ENCODE data around the gene TLL1. TPM values are rescaled to one million over a fixed set of nuclear protein-coding genes. Genes with fewer than 3 reads are reported as not detected.

Gene TLL1
- total and polyA plus RNA-seq, 7 experiments from 2014 or later = not detected

DNA sequence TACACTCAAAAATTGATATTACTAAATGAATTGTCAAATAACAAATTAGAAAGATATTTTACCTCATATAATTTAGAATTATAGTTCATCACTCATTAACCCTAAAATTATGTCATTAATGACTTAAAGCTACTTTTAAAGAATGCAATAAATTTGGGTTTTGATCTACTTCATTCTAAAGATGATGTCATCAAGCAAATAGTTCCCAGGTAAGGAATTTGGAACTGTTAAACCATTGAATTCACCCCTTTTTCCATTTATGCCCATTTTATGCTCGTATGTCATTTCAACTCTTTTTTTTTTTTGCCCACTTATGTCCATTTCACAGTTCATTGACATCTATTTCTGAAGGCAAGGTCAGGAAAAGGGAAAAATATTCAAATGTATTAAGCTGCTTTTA is 135.5 kb downstream of the TLL1 start:
- no peak for ATAC-seq
- Histone ChIP-seq H3K36me3 (ENCODE audit: control insufficient read depth in 2 of 3, insufficient read depth in 3 of 3, low read length in 3 of 3) (no peaks in the 10 kb centered on the region), H3K27ac (ENCODE audit: low read depth, low read length) (no peak overlapping the region), H3K4me3 (ENCODE audit: low read length) (no peak overlapping the region), H3K27me3 (ENCODE audit: control insufficient read depth in 2 of 2, insufficient read depth in 2 of 2, low read length in 2 of 2) (no peaks in the 10 kb centered on the region), H3K9me3 (ENCODE audit: control insufficient read depth in 2 of 3, low read length in 3 of 3) (no peaks in the 10 kb centered on the region), H3K4me1 (ENCODE audit: control insufficient read depth in 2 of 2, insufficient read depth in 2 of 2, low read length in 2 of 2) (no peaks in the 10 kb centered on the region)
- DNase-seq = no peak
- Mint-ChIP-seq H3K27ac (no peak overlapping the region), H3K4me1 (no peaks in the 10 kb centered on the region), H3K36me3 (no peaks in the 10 kb centered on the region), H3K4me3 (no peak overlapping the region), H3K9me3 (peaks cover 0 to 7% (median 0%) of the 10 kb centered on the region in 11 donors), H3K27me3 (no peaks in the 10 kb centered on the region)
- POLR2A ChIA-PET = no interaction called here
- CTCF ChIA-PET = no interaction called here
- intact Hi-C loops (cut with micrococcal nuclease) = no loop called here

DNA sequence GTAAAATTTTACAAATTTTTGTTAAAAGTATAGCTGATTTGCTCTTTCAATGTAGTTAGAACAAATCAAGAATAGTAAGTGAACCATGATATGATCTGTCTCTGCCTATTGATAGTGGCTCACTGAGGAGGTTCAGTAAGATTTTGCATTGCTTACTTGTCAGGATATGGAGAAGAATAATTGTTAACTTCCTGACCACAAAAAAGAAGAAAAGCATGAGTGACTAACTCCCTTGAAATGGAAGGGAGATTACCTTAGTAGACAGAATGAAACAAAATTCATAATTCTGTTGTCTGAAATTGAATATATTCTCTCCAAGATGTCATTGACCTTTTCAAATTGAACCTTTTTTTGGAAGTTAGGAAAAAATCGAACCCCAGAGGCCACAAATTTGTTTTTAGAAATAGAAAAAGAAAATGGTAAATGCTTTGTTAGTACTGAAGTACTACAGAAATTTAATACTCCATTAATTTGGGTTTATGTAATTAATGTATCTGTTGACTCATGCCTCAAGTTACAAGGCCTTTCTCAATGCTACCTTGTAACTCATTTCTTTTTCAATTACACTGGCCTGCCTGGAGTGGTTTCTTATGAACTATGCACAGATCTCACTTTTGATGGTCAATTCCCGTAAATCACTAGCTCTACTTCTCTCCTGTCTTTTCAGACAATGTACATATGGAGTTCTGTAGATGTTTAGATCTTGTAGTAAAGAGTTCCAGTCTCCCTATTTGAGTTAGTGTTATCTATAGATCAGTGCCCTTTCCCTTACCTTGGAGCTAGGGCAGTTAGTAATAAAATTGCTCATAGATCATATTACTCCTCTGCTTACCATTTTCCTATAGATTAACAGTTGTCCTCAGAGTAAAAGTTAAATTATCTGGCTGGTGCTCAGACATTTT is 139.3 kb downstream of the TLL1 start:
- Mint-ChIP-seq H3K36me3 (no peaks in the 10 kb centered on the region), H3K4me3 (no peak overlapping the region), H3K9me3 (peaks cover 0 to 7% (median 0%) of the 10 kb centered on the region in 11 donors), H3K27me3 (no peaks in the 10 kb centered on the region), H3K4me1 (no peaks in the 10 kb centered on the region), H3K27ac (no peak overlapping the region)
- no peak overlapping the region for H3K27ac ChIP-seq (ENCODE audit: low read depth, low read length)
- H3K4me3 ChIP-seq (ENCODE audit: low read length) = no peak overlapping the region
- H3K9me3 ChIP-seq (ENCODE audit: control insufficient read depth in 2 of 3, low read length in 3 of 3) = no peaks in the 10 kb centered on the region
- ChIA-PET CTCF (no interaction called here), POLR2A (no interaction called here)
- intact Hi-C loops (cut with micrococcal nuclease) = no loop called here
- no peak for ATAC-seq
- H3K4me1 ChIP-seq (ENCODE audit: control insufficient read depth in 2 of 2, insufficient read depth in 2 of 2, low read length in 2 of 2) = no peaks in the 10 kb centered on the region
- no peaks in the 10 kb centered on the region for H3K36me3 ChIP-seq (ENCODE audit: control insufficient read depth in 2 of 3, insufficient read depth in 3 of 3, low read length in 3 of 3)
- no peaks in the 10 kb centered on the region for H3K27me3 ChIP-seq (ENCODE audit: control insufficient read depth in 2 of 2, insufficient read depth in 2 of 2, low read length in 2 of 2)
- no peak for DNase-seq

DNA sequence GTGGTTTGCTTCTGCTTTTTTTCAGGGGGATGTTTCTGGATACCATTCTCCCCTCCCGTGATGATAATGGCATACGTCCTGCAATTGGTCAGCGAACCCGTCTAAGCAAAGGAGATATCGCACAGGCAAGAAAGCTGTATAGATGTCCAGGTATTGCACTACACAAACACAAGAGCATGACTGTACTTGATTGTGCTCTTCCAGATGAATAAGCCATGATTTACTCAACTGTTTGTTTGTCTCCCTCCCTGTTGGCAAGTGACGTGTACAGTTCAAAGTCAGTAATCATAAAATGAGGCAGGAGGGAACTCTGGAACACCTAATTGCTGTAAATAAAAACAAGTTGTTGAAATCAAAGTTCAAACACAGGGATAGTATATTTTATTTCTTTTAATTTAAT is 141.4 kb downstream of the TLL1 start:
- Histone ChIP-seq H3K4me3 (ENCODE audit: low read length) (no peak overlapping the region), H3K36me3 (ENCODE audit: control insufficient read depth in 2 of 3, insufficient read depth in 3 of 3, low read length in 3 of 3) (no peaks in the 10 kb centered on the region), H3K4me1 (ENCODE audit: control insufficient read depth in 2 of 2, insufficient read depth in 2 of 2, low read length in 2 of 2) (no peaks in the 10 kb centered on the region), H3K27me3 (ENCODE audit: control insufficient read depth in 2 of 2, insufficient read depth in 2 of 2, low read length in 2 of 2) (no peaks in the 10 kb centered on the region), H3K9me3 (ENCODE audit: control insufficient read depth in 2 of 3, low read length in 3 of 3) (no peaks in the 10 kb centered on the region), H3K27ac (ENCODE audit: low read depth, low read length) (no peak overlapping the region)
- ChIA-PET POLR2A (no interaction called here), CTCF (no interaction called here)
- intact Hi-C loops (cut with micrococcal nuclease) = no loop called here
- Mint-ChIP-seq H3K36me3 (no peaks in the 10 kb centered on the region), H3K4me1 (no peaks in the 10 kb centered on the region), H3K27me3 (no peaks in the 10 kb centered on the region), H3K9me3 (peaks cover 0 to 7% (median 0%) of the 10 kb centered on the region in 11 donors), H3K4me3 (no peak overlapping the region), H3K27ac (no peak overlapping the region)
- ATAC-seq = no peak
- DNase-seq = no peak

DNA sequence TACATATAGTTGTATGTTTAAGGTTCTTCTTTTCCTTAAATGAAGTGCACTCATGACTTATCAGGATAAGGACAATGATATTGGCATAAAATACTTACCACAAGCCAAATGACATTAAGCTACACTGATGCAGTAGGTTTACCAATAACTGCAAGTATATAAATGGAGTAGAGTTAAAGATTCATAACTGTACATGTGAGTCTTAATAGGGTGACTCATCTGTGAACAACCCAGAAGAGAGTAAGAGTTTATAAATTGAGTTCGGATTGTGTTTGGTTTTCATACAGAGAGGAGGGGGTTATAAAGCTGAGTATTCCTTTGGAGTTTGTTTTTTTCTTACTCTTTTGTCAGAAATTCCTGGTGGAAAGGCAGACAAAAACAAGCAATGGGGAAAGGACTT is 144.8 kb downstream of the TLL1 start:
- no peak overlapping the region for H3K27ac ChIP-seq (ENCODE audit: low read depth, low read length)
- H3K27ac Mint-ChIP-seq = no peak overlapping the region
- CTCF ChIA-PET = no interaction called here

DNA sequence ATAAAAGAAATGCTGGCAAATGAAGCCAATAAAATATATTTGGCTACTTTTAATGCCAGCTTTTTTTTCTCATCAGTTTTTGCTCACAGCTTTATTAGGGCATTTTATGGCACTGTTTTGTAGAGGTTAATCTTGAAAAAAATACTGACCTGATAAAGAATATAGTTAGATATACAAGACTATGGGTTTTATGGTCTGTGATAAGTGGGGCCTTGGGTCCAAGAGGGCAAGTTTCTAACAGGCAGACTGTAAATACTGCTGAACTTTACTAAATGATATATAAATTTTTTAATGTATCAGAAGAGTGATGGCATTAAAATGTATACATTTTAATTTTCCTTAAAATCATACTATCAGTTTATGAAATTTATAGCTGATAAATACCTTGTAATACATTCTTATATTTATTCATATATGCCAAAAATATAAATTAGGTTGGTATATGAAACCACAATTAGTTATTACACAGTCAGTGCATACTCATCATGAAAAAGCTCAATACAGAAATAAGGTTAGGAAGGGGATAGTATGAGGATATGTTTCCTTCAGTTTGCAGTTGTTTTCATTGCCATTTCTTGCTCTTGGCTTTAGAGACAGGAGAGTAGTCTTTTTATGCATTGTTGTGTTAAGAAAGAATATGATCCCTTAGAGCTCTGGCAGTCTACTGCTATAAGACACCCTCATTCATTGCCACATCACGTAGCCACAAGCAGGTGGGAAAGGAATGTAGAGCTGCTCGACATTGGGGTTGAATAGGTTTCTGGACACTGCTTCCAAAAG is 146.6 kb downstream of the TLL1 start:
- Mint-ChIP-seq H3K27me3 (no peaks in the 10 kb centered on the region), H3K27ac (no peak overlapping the region), H3K4me1 (no peaks in the 10 kb centered on the region), H3K4me3 (no peak overlapping the region), H3K9me3 (peaks cover 0 to 4% (median 0%) of the 10 kb centered on the region in 11 donors), H3K36me3 (no peaks in the 10 kb centered on the region)
- no peaks in the 10 kb centered on the region for H3K4me1 ChIP-seq (ENCODE audit: control insufficient read depth in 2 of 2, insufficient read depth in 2 of 2, low read length in 2 of 2)
- CTCF ChIA-PET = no interaction called here
- H3K27me3 ChIP-seq (ENCODE audit: control insufficient read depth in 2 of 2, insufficient read depth in 2 of 2, low read length in 2 of 2) = no peaks in the 10 kb centered on the region
- no peaks in the 10 kb centered on the region for H3K36me3 ChIP-seq (ENCODE audit: control insufficient read depth in 2 of 3, insufficient read depth in 3 of 3, low read length in 3 of 3)
- H3K9me3 ChIP-seq (ENCODE audit: control insufficient read depth in 2 of 3, low read length in 3 of 3) = no peaks in the 10 kb centered on the region
- intact Hi-C loops (cut with micrococcal nuclease) = no loop called here
- ATAC-seq (no peak), DNase-seq (no peak)
- no peak overlapping the region for H3K4me3 ChIP-seq (ENCODE audit: low read length)
- H3K27ac ChIP-seq (ENCODE audit: low read depth, low read length) = no peak overlapping the region
- POLR2A ChIA-PET = no interaction called here

More for the DNA sequence above, 144.8 kb downstream of the TLL1 start:
- Histone ChIP-seq H3K36me3 (ENCODE audit: control insufficient read depth in 2 of 3, insufficient read depth in 3 of 3, low read length in 3 of 3) (no peaks in the 10 kb centered on the region), H3K9me3 (ENCODE audit: control insufficient read depth in 2 of 3, low read length in 3 of 3) (no peaks in the 10 kb centered on the region), H3K4me1 (ENCODE audit: control insufficient read depth in 2 of 2, insufficient read depth in 2 of 2, low read length in 2 of 2) (no peaks in the 10 kb centered on the region), H3K27me3 (ENCODE audit: control insufficient read depth in 2 of 2, insufficient read depth in 2 of 2, low read length in 2 of 2) (no peaks in the 10 kb centered on the region), H3K4me3 (ENCODE audit: low read length) (no peak overlapping the region)
- Mint-ChIP-seq H3K4me3 (no peak overlapping the region), H3K9me3 (peaks cover 0 to 4% (median 0%) of the 10 kb centered on the region in 11 donors), H3K36me3 (no peaks in the 10 kb centered on the region), H3K4me1 (no peaks in the 10 kb centered on the region), H3K27me3 (no peaks in the 10 kb centered on the region)
- POLR2A ChIA-PET = no interaction called here
- DNase-seq = no peak
- intact Hi-C loops (cut with micrococcal nuclease) = no loop called here
- ATAC-seq = no peak

DNA sequence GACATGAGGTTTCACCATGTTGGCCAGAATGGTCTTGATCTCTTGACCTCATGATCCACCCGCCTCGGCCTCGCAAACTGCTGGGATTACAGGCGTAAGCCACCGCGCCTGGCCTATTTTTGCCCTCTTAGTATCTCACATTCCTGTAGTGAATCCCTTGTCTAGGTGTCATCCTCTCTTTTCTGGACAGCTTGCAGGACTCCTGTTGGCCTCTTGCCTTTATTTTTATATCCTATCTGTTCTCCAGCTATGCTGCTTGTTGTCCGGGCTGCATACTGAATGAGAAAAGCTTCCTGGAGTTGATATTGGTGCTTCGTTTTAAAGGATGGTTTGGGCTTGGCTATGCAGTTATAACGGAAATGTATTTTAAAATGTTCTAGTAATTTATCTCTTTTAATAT is 148.6 kb downstream of the TLL1 start:
- H3K9me3 ChIP-seq (ENCODE audit: control insufficient read depth in 2 of 3, low read length in 3 of 3) = no peaks in the 10 kb centered on the region
- ATAC-seq (no peak), DNase-seq (no peak)
- H3K4me1 Mint-ChIP-seq = no peaks in the 10 kb centered on the region
- no peaks in the 10 kb centered on the region for H3K4me1 ChIP-seq (ENCODE audit: control insufficient read depth in 2 of 2, insufficient read depth in 2 of 2, low read length in 2 of 2)
- H3K36me3 ChIP-seq (ENCODE audit: control insufficient read depth in 2 of 3, insufficient read depth in 3 of 3, low read length in 3 of 3) = no peaks in the 10 kb centered on the region
- no peak overlapping the region for H3K4me3 ChIP-seq (ENCODE audit: low read length)
- H3K27me3 Mint-ChIP-seq = no peaks in the 10 kb centered on the region
- H3K36me3 Mint-ChIP-seq = no peaks in the 10 kb centered on the region
- H3K9me3 Mint-ChIP-seq = peaks cover 0 to 4% (median 0%) of the 10 kb centered on the region in 11 donors
- ChIA-PET POLR2A (no interaction called here), CTCF (no interaction called here)
- peak overlapping the region in 1 of 9 donors; percentile 52 for H3K27ac Mint-ChIP-seq
- no peak overlapping the region for H3K27ac ChIP-seq (ENCODE audit: low read depth, low read length)
- intact Hi-C loops (cut with micrococcal nuclease) = no loop called here
- H3K27me3 ChIP-seq (ENCODE audit: control insufficient read depth in 2 of 2, insufficient read depth in 2 of 2, low read length in 2 of 2) = no peaks in the 10 kb centered on the region
- no peak overlapping the region for H3K4me3 Mint-ChIP-seq

All from naive thymus-derived CD4-positive, alpha-beta T cell (primary cell).